Stimulated activated CD8-positive, alpha-beta memory T cell treated with anti-CD3 and anti-CD28 coated beads, Interleukin-4, amount 100 ng/mL, for 1 hour (primary cell): Measurements from ENCODE around the gene LYZ.

Source experiments
- DNase-seq, 2 donors: peaks; one replicate each; pipeline ENCODE4 v3.0.0-alpha.2; 2020; ENCODE audit warnings: low read depth in 2 of 2, low spot score in 1 of 2

LYZ gene

GRCh38 chr12:69383074-69383473 is 34.9 kb downstream of the LYZ start:
- no peak for DNase-seq

- DNase-seq = no peak
Observed at GRCh38 chr12:69385038-69385437, 36.9 kb downstream of the LYZ start.

GRCh38 chr12:69386921-69387320 is 38.7 kb downstream of the LYZ start:
- DNase-seq = no peak

DNA sequence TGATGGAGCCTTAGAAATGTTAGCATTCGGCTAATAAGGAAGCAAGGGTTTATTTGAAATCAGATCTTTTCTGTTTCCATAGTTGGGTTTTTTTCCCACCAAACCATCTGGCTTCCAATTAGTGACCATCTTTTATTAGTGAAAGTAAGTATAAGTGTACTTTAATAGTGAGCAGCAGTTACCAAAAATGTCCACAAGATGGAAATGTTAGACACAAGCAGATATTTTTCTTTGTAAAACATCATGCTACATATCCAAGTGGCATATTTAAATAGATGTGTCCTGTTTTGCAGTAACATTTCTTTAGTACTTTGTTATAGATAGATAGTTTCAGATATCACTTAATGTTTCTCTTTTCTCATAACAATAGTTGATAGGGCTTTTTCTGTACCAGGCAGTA is 40.2 kb downstream of the LYZ start:
- no peak for DNase-seq

DNA sequence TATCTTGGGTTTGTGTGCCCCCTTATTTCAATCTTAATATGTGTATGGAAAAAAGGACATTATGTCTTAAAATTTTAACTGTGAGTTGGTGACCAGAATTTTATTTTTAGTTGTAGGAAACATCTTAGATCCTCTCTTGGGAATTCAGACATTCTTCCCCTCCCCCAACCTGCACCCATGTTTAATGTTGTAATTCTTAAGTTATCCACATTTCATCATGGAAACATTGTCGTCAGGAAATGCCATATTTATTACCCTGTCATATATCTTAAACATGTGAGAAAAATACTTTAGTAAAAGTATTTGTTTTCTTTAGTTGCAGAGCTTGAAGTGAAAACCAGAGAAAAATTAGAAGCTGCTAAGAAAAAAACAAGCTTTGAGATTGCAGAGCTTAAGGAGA is 41.6 kb downstream of the LYZ start:
- no peak for DNase-seq

DNA sequence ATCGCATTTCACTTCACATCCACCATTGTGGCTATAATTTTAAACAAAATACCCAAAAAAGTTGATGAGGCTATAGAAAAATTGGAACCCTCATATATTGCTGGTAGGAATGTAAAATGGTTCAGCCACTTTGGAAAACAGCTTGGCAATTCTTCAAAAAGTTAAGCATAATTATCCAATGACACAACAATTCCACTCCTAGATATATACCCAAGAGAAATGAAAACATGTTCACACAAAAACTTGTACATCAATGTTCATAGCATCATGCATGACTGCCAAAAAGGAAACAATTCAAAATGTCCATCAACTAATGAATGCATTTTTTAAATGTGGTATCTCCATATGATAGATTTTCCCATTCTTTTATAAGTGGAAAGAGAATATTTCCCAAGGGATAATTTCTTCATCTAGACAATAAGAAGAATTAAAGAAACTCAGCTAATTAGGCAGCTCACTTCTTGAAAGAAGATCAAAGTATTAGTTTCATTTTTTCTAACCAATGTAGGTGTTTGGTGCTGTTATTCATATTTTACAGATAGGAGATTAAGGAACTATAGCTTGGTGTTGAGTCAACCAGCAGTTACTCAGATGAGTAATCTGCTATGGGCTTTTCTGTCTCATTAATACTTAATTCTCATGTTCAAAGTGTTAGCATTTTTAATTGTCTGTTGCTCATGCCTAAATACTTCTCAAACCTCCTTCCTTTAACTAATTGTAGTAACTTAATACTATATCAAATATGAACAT is 44.2 kb downstream of the LYZ start:
- DNase-seq = no peak

GRCh38 chr12:69396041-69396440 is 47.9 kb downstream of the LYZ start:
- no peak for DNase-seq

GRCh38 chr12:69396963-69397362 is 48.8 kb downstream of the LYZ start:
- DNase-seq = no peak

DNA sequence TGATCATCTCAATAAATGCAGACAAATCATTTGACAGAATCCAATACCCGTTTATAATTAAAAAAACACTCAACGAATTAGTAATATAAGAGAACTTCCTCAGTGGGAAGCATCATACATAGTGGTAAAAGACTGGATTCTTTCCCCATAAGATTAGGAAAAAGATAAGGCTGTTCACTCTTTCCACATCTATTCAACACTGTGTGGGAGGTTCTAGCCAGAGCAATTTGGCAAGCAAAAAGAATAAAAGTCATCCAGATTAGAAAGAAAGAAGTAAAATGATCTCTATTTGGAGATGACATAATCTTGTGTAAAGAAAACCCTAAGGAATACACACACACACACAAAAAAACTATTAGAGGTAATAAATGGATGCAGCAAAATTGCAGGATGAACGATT is 49.8 kb downstream of the LYZ start:
- no peak for DNase-seq

GRCh38 chr12:69401940-69402339 is 53.8 kb downstream of the LYZ start:
- no peak for DNase-seq
